Subcutaneous adipose tissue (tissue), 4 donors: ENCODE measurements around the gene COX6A1. TPM values are rescaled to one million over a fixed set of nuclear protein-coding genes. Genes with fewer than 3 reads are reported as not detected.

Experiments used
- total RNA-seq, 4 donors: library from RNA; depleted of rRNA; stranded (reverse); fragments of >200 nt; gene quantifications; one replicate each; pipeline ENCODE4 v1.1.0, GENCODE V29; 2016
- TF ChIP-seq, protein P1 (sequence below): fragments of 450-650 bp; IDR thresholded peaks from one replicate; pipeline ENCODE4 v1.5.1; 2016; ENCODE audit warnings: low read depth, mild to moderate bottlenecking, control low read depth, antibody characterized with exemption, moderate library complexity

Gene COX6A1
- total RNA-seq, 4 donors from 2014 or later, result 514 to 710 (median 569) TPM

DNA sequence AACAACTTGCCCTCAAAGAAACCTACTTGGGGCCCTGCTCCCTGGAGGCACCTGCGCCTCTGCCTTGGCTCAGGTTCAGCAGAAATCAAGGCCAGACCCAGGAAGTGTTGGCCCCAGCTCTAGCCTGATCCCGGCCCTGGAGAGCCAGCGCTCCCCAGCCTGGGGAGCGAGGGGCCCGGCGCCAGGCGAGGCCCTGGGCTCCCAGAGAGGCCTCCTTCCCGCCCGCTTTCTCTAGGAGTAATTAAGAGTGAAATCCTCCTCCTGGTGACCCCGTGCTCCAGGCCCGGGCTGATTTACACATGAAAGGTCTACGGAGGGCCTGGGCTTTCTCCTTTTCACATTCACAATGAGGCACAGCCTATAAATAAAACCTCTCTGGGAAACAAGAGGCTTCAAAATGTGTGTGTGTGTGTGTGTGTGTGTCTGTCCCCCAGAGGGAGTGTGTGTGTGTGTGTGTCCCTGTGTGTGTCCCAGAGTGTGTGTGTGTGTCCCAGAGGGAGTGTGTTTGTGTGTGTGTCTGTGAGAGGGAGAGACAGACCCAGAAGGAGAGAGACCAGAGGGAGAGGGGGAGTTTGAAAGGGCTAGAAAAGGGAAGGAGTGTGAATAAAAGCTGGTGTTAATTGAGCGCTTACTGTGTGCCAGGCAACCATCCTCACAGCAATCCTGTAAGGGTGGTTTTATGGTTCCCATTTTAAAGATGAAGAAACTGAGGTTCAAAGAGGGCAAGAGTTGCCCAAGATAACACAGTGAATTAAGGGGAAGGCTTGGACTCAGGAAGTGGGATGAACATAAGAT is 23.8 kb upstream of the COX6A1 start:
- TF ChIP-seq, protein P1, sequence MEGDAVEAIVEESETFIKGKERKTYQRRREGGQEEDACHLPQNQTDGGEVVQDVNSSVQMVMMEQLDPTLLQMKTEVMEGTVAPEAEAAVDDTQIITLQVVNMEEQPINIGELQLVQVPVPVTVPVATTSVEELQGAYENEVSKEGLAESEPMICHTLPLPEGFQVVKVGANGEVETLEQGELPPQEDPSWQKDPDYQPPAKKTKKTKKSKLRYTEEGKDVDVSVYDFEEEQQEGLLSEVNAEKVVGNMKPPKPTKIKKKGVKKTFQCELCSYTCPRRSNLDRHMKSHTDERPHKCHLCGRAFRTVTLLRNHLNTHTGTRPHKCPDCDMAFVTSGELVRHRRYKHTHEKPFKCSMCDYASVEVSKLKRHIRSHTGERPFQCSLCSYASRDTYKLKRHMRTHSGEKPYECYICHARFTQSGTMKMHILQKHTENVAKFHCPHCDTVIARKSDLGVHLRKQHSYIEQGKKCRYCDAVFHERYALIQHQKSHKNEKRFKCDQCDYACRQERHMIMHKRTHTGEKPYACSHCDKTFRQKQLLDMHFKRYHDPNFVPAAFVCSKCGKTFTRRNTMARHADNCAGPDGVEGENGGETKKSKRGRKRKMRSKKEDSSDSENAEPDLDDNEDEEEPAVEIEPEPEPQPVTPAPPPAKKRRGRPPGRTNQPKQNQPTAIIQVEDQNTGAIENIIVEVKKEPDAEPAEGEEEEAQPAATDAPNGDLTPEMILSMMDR, result no peak

DNA sequence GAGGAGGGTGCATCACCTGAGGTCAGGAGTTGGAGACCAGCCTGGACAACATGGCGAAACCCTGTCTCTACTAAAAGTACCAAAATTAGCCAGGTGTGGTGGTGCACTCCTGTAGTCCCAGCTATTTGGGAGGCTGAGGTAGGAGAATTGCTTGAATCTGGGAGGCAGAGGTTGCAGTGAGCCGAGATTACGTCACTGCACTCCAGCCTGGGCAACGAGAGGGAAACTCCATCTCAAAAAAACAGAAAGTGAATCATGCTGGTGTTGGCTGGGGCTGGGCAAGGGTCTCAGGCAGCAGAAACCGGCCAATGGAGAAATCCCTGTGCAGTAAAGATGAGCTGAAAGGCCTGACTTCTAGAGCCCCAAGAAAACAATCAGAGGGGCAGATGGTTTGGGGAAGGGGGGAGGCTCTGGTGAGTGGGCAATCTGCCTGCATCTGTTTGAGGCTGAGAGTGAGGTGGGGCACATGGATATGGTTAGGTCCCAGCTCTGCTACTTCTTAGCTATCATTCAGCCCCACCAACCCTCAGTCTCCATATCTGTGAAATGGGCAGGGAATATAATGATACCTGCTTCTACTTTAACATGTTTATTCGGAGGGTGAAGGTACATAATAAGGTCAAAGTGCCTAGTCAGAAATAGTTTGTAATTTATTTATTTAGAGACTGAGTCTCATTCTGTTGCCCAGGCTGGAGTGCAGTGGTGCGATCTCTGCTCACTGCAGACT is 21.3 kb upstream of the COX6A1 start:
- TF ChIP-seq, protein P1, result no peak

- TF ChIP-seq, protein P1, result no peak
Measured at GRCh38 chr12:120417917-120418580, 19.9 kb upstream of the COX6A1 start.

- TF ChIP-seq, protein P1, result no peak
Measured at GRCh38 chr12:120421701-120422100, 16.2 kb upstream of the COX6A1 start.

DNA sequence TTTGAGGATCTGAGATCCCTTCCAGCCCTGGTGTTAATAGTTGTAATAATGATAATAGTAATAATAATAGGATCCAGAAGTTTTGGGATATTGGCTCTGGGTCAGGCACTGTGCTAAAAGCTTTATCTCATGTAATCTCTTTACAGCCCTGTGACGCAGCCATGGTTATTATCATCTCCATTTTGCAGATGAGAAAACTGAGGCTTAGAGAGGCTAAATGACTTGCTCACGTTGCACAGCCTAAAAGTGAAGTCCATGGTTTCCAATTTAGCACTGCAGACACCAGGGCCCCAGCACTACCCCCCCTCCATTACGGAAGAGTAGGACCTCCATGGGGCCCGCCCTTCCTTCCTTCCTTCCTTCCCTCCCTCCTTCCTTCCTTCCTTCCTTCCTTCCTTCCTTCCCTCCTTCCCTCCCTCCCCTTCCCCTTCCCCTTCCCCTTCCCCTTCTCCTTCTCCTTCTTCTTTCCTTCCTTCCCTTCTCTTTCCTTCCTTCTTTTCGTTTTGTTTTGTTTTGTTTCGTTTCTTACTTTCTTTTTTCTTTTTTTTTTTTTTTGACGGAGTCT is 14.9 kb upstream of the COX6A1 start:
- TF ChIP-seq, protein P1, result no peak

- TF ChIP-seq, protein P1, result no peak
Measured at GRCh38 chr12:120425797-120426196, 12.1 kb upstream of the COX6A1 start.
